HG02623 (cell line): ENCODE data around the gene CLIC5.
"Not testable (repeated sequence)": the region's sequence is repeated elsewhere in the genome, so short reads cannot be mapped to it uniquely, and the experiment has no call there.

Source experiments
- ATAC-seq: cut with Tn5 transposase; IDR thresholded peaks from one replicate; pipeline ENCODE4 v1.9.1; 2021; ENCODE audit warnings: moderate library complexity; ENCODE audit not compliant: unreplicated experiment

Gene CLIC5

GRCh38 chr6:45929421-45930361, 86.0 kb downstream of the CLIC5 start:
- ATAC-seq: no peak

- no peak for ATAC-seq
Measured at GRCh38 chr6:45928721-45929305, 86.8 kb downstream of the CLIC5 start.

- no peak for ATAC-seq
Measured at GRCh38 chr6:45927421-45928320, 88.0 kb downstream of the CLIC5 start.

GRCh38 chr6:45926423-45926822, 89.2 kb downstream of the CLIC5 start:
- ATAC-seq: not testable (repeated sequence)

GRCh38 chr6:45924763-45925342, 90.8 kb downstream of the CLIC5 start:
- ATAC-seq: no peak

- ATAC-seq: peak; percentile 52
Measured at GRCh38 chr6:45923831-45924391, 91.7 kb downstream of the CLIC5 start.

- no peak for ATAC-seq
Measured at GRCh38 chr6:45922728-45923351, 92.8 kb downstream of the CLIC5 start.

GRCh38 chr6:45921691-45922281, 93.9 kb downstream of the CLIC5 start:
- ATAC-seq: no peak

- ATAC-seq: peak; percentile 55
Measured at GRCh38 chr6:45920819-45921511, 94.7 kb downstream of the CLIC5 start.

GRCh38 chr6:45917439-45917838, 98.2 kb downstream of the CLIC5 start:
- ATAC-seq: no peak

- no peak for ATAC-seq
Measured at GRCh38 chr6:45916692-45917091, 99.0 kb downstream of the CLIC5 start.

GRCh38 chr6:45915780-45916468, 99.7 kb downstream of the CLIC5 start:
- ATAC-seq: no peak

GRCh38 chr6:45911691-45912090, 104.0 kb downstream of the CLIC5 start:
- no peak for ATAC-seq

GRCh38 chr6:45903959-45904358, 111.7 kb downstream of the CLIC5 start:
- ATAC-seq: no peak

GRCh38 chr6:45902984-45903383, 112.7 kb downstream of the CLIC5 start:
- no peak for ATAC-seq

GRCh38 chr6:45901767-45902650, 113.7 kb downstream of the CLIC5 start:
- no peak for ATAC-seq
